Dermis microvascular lymphatic vessel endothelial cell (primary cell): ENCODE measurements around the gene RSU1. TPM values are rescaled to one million over a fixed set of nuclear protein-coding genes. Genes with fewer than 3 reads are reported as not detected.

Experiments
- DNase-seq, 2 donors: peaks; one replicate each; pipeline versions ENCODE4 v3.0.0 to v3.0.0-alpha.2; 2010; ENCODE audit warnings: low read depth in 2 of 2
- total RNA-seq: library from RNA; depleted of rRNA; stranded (reverse); fragments of >200 nt; gene quantifications from 2 replicates; pipeline ENCODE4 v1.2.1, GENCODE V29; 2014

The RSU1 gene
- total RNA-seq, 1 donor from 2014 or later: 42.9 TPM

- no peak for DNase-seq
Measured at GRCh38 chr10:16681521-16681920, 135.7 kb downstream of the RSU1 start.

GRCh38 chr10:16679511-16679910 is 137.7 kb downstream of the RSU1 start:
- DNase-seq: no peak

GRCh38 chr10:16675334-16675733 is 141.9 kb downstream of the RSU1 start:
- DNase-seq: no peak

- DNase-seq: peak; percentile 36 to 42
Measured at GRCh38 chr10:16674147-16674703, 143.0 kb downstream of the RSU1 start.

GRCh38 chr10:16673443-16673842 is 143.8 kb downstream of the RSU1 start:
- no peak for DNase-seq

GRCh38 chr10:16663444-16663843 is 153.8 kb downstream of the RSU1 start:
- no peak for DNase-seq

- DNase-seq: no peak
Measured at GRCh38 chr10:16662923-16663322, 154.3 kb downstream of the RSU1 start.

GRCh38 chr10:16656895-16657294 is 160.3 kb downstream of the RSU1 start:
- DNase-seq: no peak

- DNase-seq: no peak
Measured at GRCh38 chr10:16653224-16653623, 164.0 kb downstream of the RSU1 start.

GRCh38 chr10:16652154-16652553 is 165.1 kb downstream of the RSU1 start:
- no peak for DNase-seq

- DNase-seq: no peak
Measured at GRCh38 chr10:16649757-16650156, 167.5 kb downstream of the RSU1 start.

- DNase-seq: no peak
Measured at GRCh38 chr10:16648366-16648765, 168.9 kb downstream of the RSU1 start.

GRCh38 chr10:16646181-16647059 is 170.8 kb downstream of the RSU1 start:
- no peak for DNase-seq

- peak in 1 of 2 donors; percentile 75 for DNase-seq
Measured at GRCh38 chr10:16644146-16644545, 173.1 kb downstream of the RSU1 start.

GRCh38 chr10:16643502-16643901 is 173.7 kb downstream of the RSU1 start:
- DNase-seq: no peak

GRCh38 chr10:16640153-16640552 is 177.1 kb downstream of the RSU1 start:
- DNase-seq: no peak

GRCh38 chr10:16639471-16639870 is 177.8 kb downstream of the RSU1 start:
- no peak for DNase-seq

GRCh38 chr10:16632996-16633395 is 184.2 kb downstream of the RSU1 start:
- DNase-seq: no peak

- DNase-seq: peak in 1 of 2 donors; percentile 3
Measured at GRCh38 chr10:16626697-16627096, 190.5 kb downstream of the RSU1 start.

- DNase-seq: no peak
Measured at GRCh38 chr10:16612981-16613355, 204.3 kb downstream of the RSU1 start.

- peak; percentile 11 to 53 for DNase-seq
Measured at GRCh38 chr10:16612115-16612980, 204.9 kb downstream of the RSU1 start.

GRCh38 chr10:16611037-16611436 is 206.2 kb downstream of the RSU1 start:
- DNase-seq: no peak
